Ishikawa (cell line): ENCODE results near the gene C14orf119.

Experiments used
- CEBPB ChIP-seq: IDR thresholded peaks from 2 replicates; pipeline ENCODE4 v1.6.1; 2012
- CREB1 ChIP-seq: IDR thresholded peaks from 2 replicates; pipeline ENCODE4 v1.6.1; 2012; ENCODE audit warnings: low read depth
- EGR1 ChIP-seq: IDR thresholded peaks from 2 replicates; pipeline ENCODE4 v1.6.1; 2012
- EP300 ChIP-seq: IDR thresholded peaks from 2 replicates; pipeline ENCODE4 v1.6.1; 2012; ENCODE audit warnings: borderline replicate concordance
- FOXM1 ChIP-seq: IDR thresholded peaks from 2 replicates; pipeline ENCODE4 v1.6.1; 2012; ENCODE audit warnings: low read depth, borderline replicate concordance
- NFIC ChIP-seq: IDR thresholded peaks from 2 replicates; pipeline ENCODE4 v1.6.1; 2012
- RAD21 ChIP-seq: IDR thresholded peaks from 2 replicates; pipeline ENCODE4 v1.6.1; 2012; ENCODE audit warnings: low read depth
- TAF1 ChIP-seq: IDR thresholded peaks from 2 replicates; pipeline ENCODE4 v1.6.1; 2012; ENCODE audit warnings: low read depth, mild to moderate bottlenecking
- TCF12 ChIP-seq: IDR thresholded peaks from 2 replicates; pipeline ENCODE4 v1.6.1; 2012; ENCODE audit warnings: low read depth
- TEAD4 ChIP-seq: IDR thresholded peaks from 2 replicates; pipeline ENCODE4 v1.6.1; 2012
- YY1 ChIP-seq: IDR thresholded peaks from 2 replicates; pipeline ENCODE4 v1.6.1; 2012; ENCODE audit warnings: low read depth
- ZBTB7A ChIP-seq: IDR thresholded peaks from 2 replicates; pipeline ENCODE4 v1.6.1; 2012; ENCODE audit warnings: low read depth
- TF ChIP-seq, protein P1 (sequence below): IDR thresholded peaks from 2 replicates; pipeline ENCODE4 v1.6.1; 2012
- TF ChIP-seq, protein P2 (sequence below): IDR thresholded peaks from 2 replicates; pipeline ENCODE4 v1.6.1; 2012; ENCODE audit warnings: low read depth, mild to moderate bottlenecking
- TF ChIP-seq, protein P3 (sequence below): IDR thresholded peaks from 2 replicates; pipeline ENCODE4 v1.6.1; 2012

C14orf119 gene

DNA sequence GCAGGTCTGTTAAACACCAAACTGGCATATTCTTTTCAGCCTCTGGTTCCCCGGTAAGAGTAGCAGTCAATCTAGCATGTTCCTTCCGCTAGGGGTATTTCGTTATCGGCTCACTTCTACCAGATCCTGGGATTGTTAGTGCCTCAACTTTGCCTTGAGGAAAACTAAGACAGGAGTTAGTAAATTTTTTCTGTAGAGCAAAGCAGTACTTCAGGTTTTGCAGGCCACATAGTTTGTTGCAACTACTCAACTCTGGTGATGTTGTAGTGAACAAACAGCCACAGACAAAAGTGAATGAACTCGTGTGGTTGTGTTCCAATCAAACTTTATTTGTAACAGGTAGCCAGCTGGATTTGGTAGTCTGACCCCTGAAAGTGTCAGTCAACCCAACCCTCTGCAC is 31.7 kb upstream of the C14orf119 start:
- TF ChIP-seq, protein P1, sequence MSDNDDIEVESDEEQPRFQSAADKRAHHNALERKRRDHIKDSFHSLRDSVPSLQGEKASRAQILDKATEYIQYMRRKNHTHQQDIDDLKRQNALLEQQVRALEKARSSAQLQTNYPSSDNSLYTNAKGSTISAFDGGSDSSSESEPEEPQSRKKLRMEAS: no peak
- TF ChIP-seq TAF1 (no peak), CEBPB (no peak), TEAD4 (no peak), EP300 (no peak), ZBTB7A (no peak), YY1 (no peak)
- TF ChIP-seq, protein P2, sequence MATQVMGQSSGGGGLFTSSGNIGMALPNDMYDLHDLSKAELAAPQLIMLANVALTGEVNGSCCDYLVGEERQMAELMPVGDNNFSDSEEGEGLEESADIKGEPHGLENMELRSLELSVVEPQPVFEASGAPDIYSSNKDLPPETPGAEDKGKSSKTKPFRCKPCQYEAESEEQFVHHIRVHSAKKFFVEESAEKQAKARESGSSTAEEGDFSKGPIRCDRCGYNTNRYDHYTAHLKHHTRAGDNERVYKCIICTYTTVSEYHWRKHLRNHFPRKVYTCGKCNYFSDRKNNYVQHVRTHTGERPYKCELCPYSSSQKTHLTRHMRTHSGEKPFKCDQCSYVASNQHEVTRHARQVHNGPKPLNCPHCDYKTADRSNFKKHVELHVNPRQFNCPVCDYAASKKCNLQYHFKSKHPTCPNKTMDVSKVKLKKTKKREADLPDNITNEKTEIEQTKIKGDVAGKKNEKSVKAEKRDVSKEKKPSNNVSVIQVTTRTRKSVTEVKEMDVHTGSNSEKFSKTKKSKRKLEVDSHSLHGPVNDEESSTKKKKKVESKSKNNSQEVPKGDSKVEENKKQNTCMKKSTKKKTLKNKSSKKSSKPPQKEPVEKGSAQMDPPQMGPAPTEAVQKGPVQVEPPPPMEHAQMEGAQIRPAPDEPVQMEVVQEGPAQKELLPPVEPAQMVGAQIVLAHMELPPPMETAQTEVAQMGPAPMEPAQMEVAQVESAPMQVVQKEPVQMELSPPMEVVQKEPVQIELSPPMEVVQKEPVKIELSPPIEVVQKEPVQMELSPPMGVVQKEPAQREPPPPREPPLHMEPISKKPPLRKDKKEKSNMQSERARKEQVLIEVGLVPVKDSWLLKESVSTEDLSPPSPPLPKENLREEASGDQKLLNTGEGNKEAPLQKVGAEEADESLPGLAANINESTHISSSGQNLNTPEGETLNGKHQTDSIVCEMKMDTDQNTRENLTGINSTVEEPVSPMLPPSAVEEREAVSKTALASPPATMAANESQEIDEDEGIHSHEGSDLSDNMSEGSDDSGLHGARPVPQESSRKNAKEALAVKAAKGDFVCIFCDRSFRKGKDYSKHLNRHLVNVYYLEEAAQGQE: no peak

DNA sequence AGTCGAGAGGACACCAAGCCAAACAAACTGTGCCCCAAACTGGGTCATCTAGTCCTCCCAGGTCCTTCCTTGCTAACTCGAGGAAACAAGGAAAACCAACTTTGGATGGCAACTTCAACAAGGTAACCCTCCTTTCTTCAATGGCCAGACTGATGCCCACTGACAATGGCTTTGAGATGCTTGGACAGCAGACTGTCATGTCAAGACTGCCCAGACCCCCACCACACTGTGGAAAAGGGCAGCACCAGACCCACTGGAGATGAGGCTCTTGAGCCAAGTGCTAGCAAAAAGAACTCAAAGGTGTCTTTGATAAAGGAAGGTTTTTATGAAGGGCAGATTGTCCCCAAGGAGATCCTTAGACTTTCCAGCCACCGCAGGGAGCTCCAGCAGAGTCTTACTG is 28.9 kb upstream of the C14orf119 start:
- no peak for TF ChIP-seq TEAD4
- TF ChIP-seq NFIC: no peak
- TF ChIP-seq YY1: no peak
- TF ChIP-seq, protein P2: no peak
- no peak for TF ChIP-seq EP300
- TF ChIP-seq EGR1: no peak
- TF ChIP-seq RAD21: no peak
- no peak for TF ChIP-seq TAF1
- no peak for TF ChIP-seq TCF12
- TF ChIP-seq CREB1: no peak
- TF ChIP-seq, protein P1: no peak
- TF ChIP-seq, protein P3, sequence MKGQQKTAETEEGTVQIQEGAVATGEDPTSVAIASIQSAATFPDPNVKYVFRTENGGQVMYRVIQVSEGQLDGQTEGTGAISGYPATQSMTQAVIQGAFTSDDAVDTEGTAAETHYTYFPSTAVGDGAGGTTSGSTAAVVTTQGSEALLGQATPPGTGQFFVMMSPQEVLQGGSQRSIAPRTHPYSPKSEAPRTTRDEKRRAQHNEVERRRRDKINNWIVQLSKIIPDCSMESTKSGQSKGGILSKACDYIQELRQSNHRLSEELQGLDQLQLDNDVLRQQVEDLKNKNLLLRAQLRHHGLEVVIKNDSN: no peak
- no peak for TF ChIP-seq ZBTB7A
- no peak for TF ChIP-seq CEBPB
- no peak for TF ChIP-seq FOXM1

DNA sequence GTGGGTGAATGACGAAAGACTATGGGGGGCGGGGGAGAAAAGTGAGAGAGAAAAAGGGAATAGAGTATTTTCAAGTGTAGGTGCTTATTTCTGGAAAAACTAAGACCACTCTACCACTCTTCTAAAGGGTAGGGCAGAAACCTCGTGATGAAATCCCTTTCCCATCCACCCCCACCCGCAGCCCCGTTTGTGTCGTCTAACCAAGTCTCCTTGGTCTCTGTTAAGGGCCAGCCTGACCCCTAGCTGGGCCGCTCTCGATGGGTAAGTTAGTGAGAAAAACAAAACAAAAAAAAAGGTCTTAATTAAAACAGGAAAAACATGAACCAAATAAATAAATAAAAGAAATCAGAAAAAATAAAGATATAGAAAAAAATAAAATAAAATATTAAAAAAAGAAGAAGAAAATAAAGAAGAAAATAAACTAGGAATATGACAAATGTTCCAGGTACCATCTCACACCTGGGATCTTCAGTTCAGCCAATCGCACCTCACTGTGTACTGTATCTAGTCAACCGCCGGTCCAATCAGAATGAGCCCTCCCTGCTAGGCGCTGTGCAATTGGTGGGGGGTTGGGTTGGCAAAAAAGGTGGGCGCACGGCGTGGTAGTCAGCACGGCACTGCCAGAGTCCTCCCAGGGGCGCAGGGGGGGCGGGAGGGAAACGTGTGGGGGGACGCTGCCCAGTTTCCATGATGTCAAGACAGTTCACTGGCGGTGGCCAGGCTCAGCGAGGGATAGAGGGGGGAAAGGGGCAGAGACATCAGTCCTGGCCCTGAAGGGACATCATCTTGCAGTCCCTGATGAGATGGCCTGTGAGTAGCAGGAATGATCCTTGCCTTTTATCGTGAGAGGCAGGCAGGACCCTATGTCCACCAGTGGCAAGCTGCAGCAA is 28.2 kb upstream of the C14orf119 start:
- TF ChIP-seq NFIC: no peak
- TF ChIP-seq, protein P2: no peak
- TF ChIP-seq EGR1: no peak
- TF ChIP-seq EP300: no peak
- no peak for TF ChIP-seq RAD21
- TF ChIP-seq TCF12: no peak
- no peak for TF ChIP-seq TEAD4
- TF ChIP-seq FOXM1: no peak
- no peak for TF ChIP-seq CEBPB
- no peak for TF ChIP-seq CREB1

DNA sequence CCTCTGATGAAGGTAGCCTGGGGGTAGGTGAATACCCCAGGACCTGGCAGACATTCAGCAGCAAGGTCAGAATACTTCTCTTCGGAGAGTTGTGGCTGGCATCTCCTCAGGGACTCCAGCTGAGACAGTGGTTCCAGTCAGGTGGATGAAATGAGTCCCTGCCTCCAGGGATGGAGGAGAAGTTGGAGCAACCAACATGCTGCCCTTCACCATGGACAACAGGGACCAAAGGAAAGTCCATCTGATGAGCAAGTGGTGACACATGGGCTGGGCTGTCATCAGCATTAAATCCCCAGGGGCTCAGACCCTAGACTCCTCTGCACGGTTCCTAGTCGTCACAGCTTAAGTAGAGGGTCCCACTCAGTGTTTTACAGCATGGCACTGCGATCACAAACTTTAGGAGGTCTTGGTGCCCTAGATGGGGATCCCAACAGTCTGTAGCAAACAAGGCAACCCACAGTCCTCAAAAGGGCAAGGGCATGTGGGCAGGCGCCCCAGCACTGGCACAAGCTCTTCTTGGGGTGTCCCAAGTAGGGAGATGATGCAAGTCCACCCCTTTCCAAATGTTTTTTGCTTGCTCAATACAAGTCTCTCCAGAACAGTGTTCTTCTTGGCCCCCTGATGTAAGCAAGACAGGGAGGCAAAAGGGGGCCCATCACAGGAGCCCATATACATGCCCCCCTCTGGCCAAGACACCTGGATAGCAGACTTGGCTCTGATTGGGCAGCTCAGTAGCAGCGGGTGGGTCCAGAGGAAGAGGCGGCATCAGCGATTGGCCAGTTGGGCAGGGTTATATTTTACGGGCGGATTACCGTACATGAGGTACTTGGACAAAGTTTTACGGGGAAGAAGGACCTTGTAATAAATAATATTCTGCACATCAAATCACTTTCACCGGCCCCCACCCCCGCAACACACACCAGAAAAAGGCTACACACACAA is 27.2 kb upstream of the C14orf119 start:
- TF ChIP-seq CEBPB: no peak
- no peak for TF ChIP-seq TEAD4
- TF ChIP-seq EP300: no peak
- TF ChIP-seq, protein P1: no peak
- no peak for TF ChIP-seq EGR1
- TF ChIP-seq, protein P3: no peak
- TF ChIP-seq TCF12: no peak
- TF ChIP-seq ZBTB7A: no peak
- TF ChIP-seq CREB1: no peak
- TF ChIP-seq, protein P2: no peak
